WERI-Rb-1 (cell line): ENCODE data around the gene OTOA.
"Not testable (repeated sequence)": the region's sequence is repeated elsewhere in the genome, so short reads cannot be mapped to it uniquely, and the experiment has no call there.

Experiments
- DNase-seq: peaks from one replicate; pipeline ENCODE4 v3.0.0-alpha.2; 2020
- H3K27ac ChIP-seq: fragments of 250-450 bp; sonication (Bioruptor Pico); 2 replicates; pipeline ENCODE4 v1.5.1; 2020; ENCODE audit warnings: mild to moderate bottlenecking, moderate library complexity
- H3K27me3 ChIP-seq: fragments of 250-450 bp; sonication (Bioruptor Pico); 2 replicates; pipeline ENCODE4 v1.5.1; 2021; ENCODE audit warnings: mild to moderate bottlenecking, low read depth, moderate library complexity; ENCODE audit not compliant: insufficient read depth, severe bottlenecking
- H3K36me3 ChIP-seq: fragments of 250-450 bp; sonication (Bioruptor Pico); 2 replicates; pipeline ENCODE4 v1.5.1; 2020; ENCODE audit warnings: mild to moderate bottlenecking, moderate library complexity
- H3K4me3 ChIP-seq: 2 replicates; pipeline ENCODE4 v1.5.1; 2011; ENCODE audit warnings: low read depth, mild to moderate bottlenecking, control low read depth, low read length
- H3K9me3 ChIP-seq: fragments of 250-450 bp; sonication (Bioruptor Pico); 2 replicates; pipeline ENCODE4 v1.5.1; 2021; ENCODE audit warnings: mild to moderate bottlenecking, moderate library complexity; ENCODE audit not compliant: severe bottlenecking
- CTCF ChIP-seq: IDR thresholded peaks from 2 replicates; pipeline ENCODE4 v1.5.1; 2011; ENCODE audit warnings: low read depth, mild to moderate bottlenecking, control low read depth, inconsistent platforms, low read length

The OTOA gene

GRCh38 chr16:21631376-21631775, 32.4 kb upstream of the OTOA start:
- H3K27me3 ChIP-seq, DNase-seq, H3K27ac ChIP-seq, H3K4me3 ChIP-seq, H3K9me3 ChIP-seq: not testable (repeated sequence)
- peaks cover 34% of the 10 kb centered on the region for H3K36me3 ChIP-seq

- H3K36me3 ChIP-seq, result peaks cover 28% of the 10 kb centered on the region
- H3K27ac ChIP-seq, H3K9me3 ChIP-seq, H3K27me3 ChIP-seq, DNase-seq, H3K4me3 ChIP-seq: not testable (repeated sequence)
These were observed 31.7 kb upstream of the OTOA start for GRCh38 chr16:21631951-21632575.

- Histone ChIP-seq H3K4me3 (no peak overlapping the region), H3K27ac (no peak overlapping the region), H3K9me3 (peaks cover 9% of the 10 kb centered on the region), H3K27me3 (no peaks in the 10 kb centered on the region), H3K36me3 (peaks cover 14% of the 10 kb centered on the region)
- TF ChIP-seq CTCF, result no peak
- DNase-seq, result no peak
These were observed 29.6 kb upstream of the OTOA start for GRCh38 chr16:21634216-21634615.

- not testable (repeated sequence) for DNase-seq, H3K27ac ChIP-seq, H3K4me3 ChIP-seq, H3K36me3 ChIP-seq, H3K9me3 ChIP-seq, H3K27me3 ChIP-seq
These were observed 28.1 kb upstream of the OTOA start for GRCh38 chr16:21635694-21636093.

GRCh38 chr16:21637032-21637968, 26.5 kb upstream of the OTOA start:
- Histone ChIP-seq H3K4me3 (no peak overlapping the region), H3K36me3 (no peaks in the 10 kb centered on the region; the same call in 1 of the 2 replicates), H3K9me3 (no peaks in the 10 kb centered on the region), H3K27me3 (no peaks in the 10 kb centered on the region), H3K27ac (no peak overlapping the region)
- no peak for TF ChIP-seq CTCF
- no peak for DNase-seq

GRCh38 chr16:21638573-21638975, 25.2 kb upstream of the OTOA start:
- no peaks in the 10 kb centered on the region for H3K27me3 ChIP-seq
- H3K4me3 ChIP-seq, result no peak overlapping the region
- no peak for DNase-seq
- no peak overlapping the region for H3K27ac ChIP-seq
- H3K9me3 ChIP-seq, result no peaks in the 10 kb centered on the region
- no peak for TF ChIP-seq CTCF
- no peaks in the 10 kb centered on the region; the same call in 1 of the 2 replicates for H3K36me3 ChIP-seq

GRCh38 chr16:21639493-21639892, 24.3 kb upstream of the OTOA start:
- H3K4me3 ChIP-seq, result no peak overlapping the region
- H3K9me3 ChIP-seq, result no peaks in the 10 kb centered on the region
- H3K36me3 ChIP-seq, result no peaks in the 10 kb centered on the region; the same call in 1 of the 2 replicates
- no peaks in the 10 kb centered on the region for H3K27me3 ChIP-seq
- H3K27ac ChIP-seq, result no peak overlapping the region
- DNase-seq, result no peak
- no peak for TF ChIP-seq CTCF
